ENCODE measurements around the gene EPB41L4B.

The EPB41L4B gene

GRCh38 chr9:109319626-109320241 is 1.1 kb downstream of the EPB41L4B start (continued):
- no peak for TF ChIP-seq ZNF239 (tag by site-specific recombination; IDR thresholded peaks at IDR 0.05)
- no peak for TF ChIP-seq ZNF837 (tag by site-specific recombination; IDR thresholded peaks at IDR 0.05)
- no peak for TF ChIP-seq ZFP3 (tag by site-specific recombination; IDR thresholded peaks at IDR 0.05; ENCODE audit: low read depth)
- TF ChIP-seq ZNF513 (tag by site-specific recombination; IDR thresholded peaks at IDR 0.05) = no peak
- peak; percentile 85; the same call in 1 of the 2 replicates for TF ChIP-seq ZNF777 (tag by site-specific recombination; IDR thresholded peaks at IDR 0.05; ENCODE audit: borderline replicate concordance)
- peak; percentile 27; the same call in 1 of the 2 replicates for TF ChIP-seq ZBTB20 (tag by site-specific recombination; IDR thresholded peaks at IDR 0.05)
- no peak for TF ChIP-seq HOXA7 (CRISPR knock-in tag; IDR thresholded peaks at IDR 0.05; ENCODE audit: borderline replicate concordance)
- TF ChIP-seq ZXDB (tag by site-specific recombination; IDR thresholded peaks at IDR 0.05) = no peak
- TF ChIP-seq ZNF157 (tag by site-specific recombination; IDR thresholded peaks at IDR 0.05) = no peak
- TF ChIP-seq ZNF16 (tag by site-specific recombination; IDR thresholded peaks at IDR 0.05; ENCODE audit: low read depth) = no peak
- peak; percentile 87 for TF ChIP-seq ZNF341 (tag by site-specific recombination; IDR thresholded peaks at IDR 0.05; ENCODE audit: low read depth)
- TF ChIP-seq ZNF391 (tag by site-specific recombination; IDR thresholded peaks at IDR 0.05; ENCODE audit: borderline replicate concordance, low read depth) = no peak
- TF ChIP-seq ZFP69B (tag by site-specific recombination; IDR thresholded peaks at IDR 0.05) = no peak
- no peak for TF ChIP-seq ZNF785 (tag by site-specific recombination; IDR thresholded peaks at IDR 0.05)
- no peak for TF ChIP-seq ZBTB48 (tag by site-specific recombination; IDR thresholded peaks at IDR 0.05)

- Histone ChIP-seq H3K9me3 (ENCODE audit: control insufficient read depth, insufficient read depth, low read depth, low read length) (no peaks in the 10 kb centered on the region), H3K27ac (ENCODE audit: extremely low read depth, low read depth, low read length) (no peak overlapping the region; the same call in 1 of the 2 replicates), H3K4me3 (ENCODE audit: low read depth, low read length) (peak overlapping the region; percentile 71), H3K4me1 (ENCODE audit: control insufficient read depth, insufficient read depth, low read length) (0 out of 2 replicates have a peak, but pooled peaks cover 5% of the 10 kb centered on the region), H3K36me3 (ENCODE audit: control insufficient read depth in 2 of 2, insufficient read depth in 1 of 2, low read length in 2 of 2) (no peaks in the 10 kb centered on the region)
- POLR2A ChIA-PET = no interaction called here
- CTCF ChIA-PET = interaction anchor here (0.5 to 1.9 kb wide), 7 partner anchors 34 to 200 kb away, joined by 3 to 11 read pairs (median 3); no protein-coding TSS in a partner anchor
- TF ChIP-seq ZNF621 (tag by site-specific recombination; IDR thresholded peaks at IDR 0.05) (no peak), ZBTB20 (tag by site-specific recombination; IDR thresholded peaks at IDR 0.05) (0 out of 2 replicates have a peak, but pooled peaks have one; percentile 14), ZFHX2 (tag by site-specific recombination; conservative IDR thresholded peaks at IDR 0.05) (peak; percentile 48), SCRT2 (tag by site-specific recombination; IDR thresholded peaks at IDR 0.05) (peak; percentile 83), ZIC2 (tag by site-specific recombination; IDR thresholded peaks at IDR 0.05) (peak; percentile 83), ZBTB8A (tag by site-specific recombination; IDR thresholded peaks at IDR 0.05) (peak; percentile 63)
These were observed 1.7 kb downstream of the EPB41L4B start for GRCh38 chr9:109319017-109319625.

- ChIA-PET POLR2A (no interaction called here), CTCF (interaction anchor here (0.5 to 1.9 kb wide), 5 partner anchors 68 to 791 kb away, joined by 3 to 11 read pairs (median 3); no protein-coding TSS in a partner anchor)
- Histone ChIP-seq H3K9me3 (ENCODE audit: control insufficient read depth, insufficient read depth, low read depth, low read length) (no peaks in the 10 kb centered on the region), H3K36me3 (ENCODE audit: control insufficient read depth in 2 of 2, insufficient read depth in 1 of 2, low read length in 2 of 2) (no peaks in the 10 kb centered on the region), H3K4me3 (ENCODE audit: low read depth, low read length) (no peak overlapping the region), H3K4me1 (ENCODE audit: control insufficient read depth, insufficient read depth, low read length) (peaks cover 5% of the 10 kb centered on the region; the same call in 1 of the 2 replicates), H3K27ac (ENCODE audit: extremely low read depth, low read depth, low read length) (no peak overlapping the region)
- TF ChIP-seq ZNF362 (tag by site-specific recombination; IDR thresholded peaks at IDR 0.05) (no peak), ZNF394 (tag by site-specific recombination; IDR thresholded peaks at IDR 0.05; ENCODE audit: borderline replicate concordance) (no peak), ZNF747 (tag by site-specific recombination; IDR thresholded peaks at IDR 0.05) (no peak), MYNN (tag by site-specific recombination; IDR thresholded peaks at IDR 0.05; ENCODE audit: borderline replicate concordance) (no peak), IKZF3 (tag by site-specific recombination; IDR thresholded peaks at IDR 0.05) (peak; percentile 14; the same call in 1 of the 2 replicates), ZNF596 (tag by site-specific recombination; IDR thresholded peaks at IDR 0.05) (no peak), MZF1 (tag by site-specific recombination; IDR thresholded peaks at IDR 0.05; ENCODE audit: borderline replicate concordance) (no peak), ZNF248 (tag by site-specific recombination; IDR thresholded peaks at IDR 0.05) (no peak), ZFP3 (tag by site-specific recombination; IDR thresholded peaks at IDR 0.05; ENCODE audit: low read depth) (no peak), ZNF335 (tag by site-specific recombination; conservative IDR thresholded peaks at IDR 0.05) (no peak), ZNF169 (tag by site-specific recombination; IDR thresholded peaks at IDR 0.05) (no peak), ZNF302 (tag by site-specific recombination; IDR thresholded peaks at IDR 0.05; ENCODE audit: low read depth) (no peak)
These were observed 2.7 kb downstream of the EPB41L4B start for GRCh38 chr9:109317979-109318741.

Measured in HEK293 (cell line).